Choroid plexus epithelial cell (primary cell): ENCODE measurements around the gene ITGA7.

ENCODE experiments used
- DNase-seq: peaks from one replicate; pipeline ENCODE4 v3.0.0-alpha.2; 2010; ENCODE audit warnings: low read depth
- H3K4me3 ChIP-seq: 2 replicates; pipeline ENCODE4 v1.5.1; 2011; ENCODE audit warnings: low read depth, mild to moderate bottlenecking, control low read depth, low read length, moderate library complexity
- TF ChIP-seq, protein P1 (sequence below): conservative IDR thresholded peaks from 2 replicates; pipeline ENCODE4 v1.5.1; 2011; ENCODE audit warnings: low read depth, mild to moderate bottlenecking, control low read depth, inconsistent platforms, low read length, moderate library complexity

ITGA7 gene

DNA sequence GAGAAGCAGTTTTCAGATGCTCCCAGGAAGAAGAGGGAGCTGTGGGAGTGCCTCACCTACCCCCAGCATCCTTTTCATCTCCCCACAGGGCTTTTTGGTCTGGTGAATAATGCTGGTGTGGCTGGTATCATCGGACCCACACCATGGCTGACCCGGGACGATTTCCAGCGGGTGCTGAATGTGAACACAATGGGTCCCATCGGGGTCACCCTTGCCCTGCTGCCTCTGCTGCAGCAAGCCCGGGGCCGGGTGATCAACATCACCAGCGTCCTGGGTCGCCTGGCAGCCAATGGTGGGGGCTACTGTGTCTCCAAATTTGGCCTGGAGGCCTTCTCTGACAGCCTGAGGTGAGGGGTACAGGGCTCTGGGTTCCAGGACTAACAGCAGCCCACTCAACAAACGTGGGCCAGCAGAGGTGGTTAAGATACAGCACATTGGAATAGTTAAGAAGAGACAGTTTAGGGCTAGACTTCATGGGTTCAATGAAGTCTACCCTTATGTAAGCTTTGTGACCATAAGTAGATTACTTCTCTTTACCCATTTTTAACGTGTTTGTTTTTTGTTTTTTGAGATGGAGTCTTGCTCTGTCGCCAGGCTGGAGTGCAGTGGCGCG is 14.0 kb upstream of the ITGA7 start:
- H3K4me3 ChIP-seq: no peak overlapping the region
- TF ChIP-seq, protein P1, sequence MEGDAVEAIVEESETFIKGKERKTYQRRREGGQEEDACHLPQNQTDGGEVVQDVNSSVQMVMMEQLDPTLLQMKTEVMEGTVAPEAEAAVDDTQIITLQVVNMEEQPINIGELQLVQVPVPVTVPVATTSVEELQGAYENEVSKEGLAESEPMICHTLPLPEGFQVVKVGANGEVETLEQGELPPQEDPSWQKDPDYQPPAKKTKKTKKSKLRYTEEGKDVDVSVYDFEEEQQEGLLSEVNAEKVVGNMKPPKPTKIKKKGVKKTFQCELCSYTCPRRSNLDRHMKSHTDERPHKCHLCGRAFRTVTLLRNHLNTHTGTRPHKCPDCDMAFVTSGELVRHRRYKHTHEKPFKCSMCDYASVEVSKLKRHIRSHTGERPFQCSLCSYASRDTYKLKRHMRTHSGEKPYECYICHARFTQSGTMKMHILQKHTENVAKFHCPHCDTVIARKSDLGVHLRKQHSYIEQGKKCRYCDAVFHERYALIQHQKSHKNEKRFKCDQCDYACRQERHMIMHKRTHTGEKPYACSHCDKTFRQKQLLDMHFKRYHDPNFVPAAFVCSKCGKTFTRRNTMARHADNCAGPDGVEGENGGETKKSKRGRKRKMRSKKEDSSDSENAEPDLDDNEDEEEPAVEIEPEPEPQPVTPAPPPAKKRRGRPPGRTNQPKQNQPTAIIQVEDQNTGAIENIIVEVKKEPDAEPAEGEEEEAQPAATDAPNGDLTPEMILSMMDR: no peak
- DNase-seq: no peak

DNA sequence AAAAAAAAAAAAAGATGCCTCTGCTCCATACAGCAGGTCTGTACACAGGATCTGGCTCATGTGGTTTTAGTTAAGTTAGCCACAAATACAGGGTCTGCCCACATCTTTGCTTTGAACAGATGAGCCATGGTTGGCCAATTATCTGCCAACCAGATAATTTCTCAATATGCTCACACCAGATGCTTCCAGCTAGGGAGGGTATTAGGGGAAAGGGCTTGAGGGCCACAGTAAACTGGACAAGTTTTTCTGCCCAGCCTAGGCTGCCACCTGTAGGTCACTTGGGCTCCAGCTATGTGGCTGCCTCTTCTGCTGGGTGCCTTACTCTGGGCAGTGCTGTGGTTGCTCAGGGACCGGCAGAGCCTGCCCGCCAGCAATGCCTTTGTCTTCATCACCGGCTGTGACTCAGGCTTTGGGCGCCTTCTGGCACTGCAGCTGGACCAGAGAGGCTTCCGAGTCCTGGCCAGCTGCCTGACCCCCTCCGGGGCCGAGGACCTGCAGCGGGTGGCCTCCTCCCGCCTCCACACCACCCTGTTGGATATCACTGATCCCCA is 13.3 kb upstream of the ITGA7 start:
- peak; percentile 77 for DNase-seq
- H3K4me3 ChIP-seq: no peak overlapping the region
- TF ChIP-seq, protein P1: peak; percentile 59

GRCh38 chr12:55720071-55720564 is 12.4 kb upstream of the ITGA7 start, which contains the start of gene RDH5:
RDH5 (plus strand) TSS chr12:55720393; CDS start chr12:55721185, 792 bp downstream.
- DNase-seq: peak; percentile 46
- TF ChIP-seq, protein P1: no peak

GRCh38 chr12:55719371-55719770 is 11.7 kb upstream of the ITGA7 start:
- DNase-seq: no peak
- H3K4me3 ChIP-seq: no peak overlapping the region
- TF ChIP-seq, protein P1: no peak

More at GRCh38 chr12:55720071-55720564, 12.4 kb upstream of the ITGA7 start, which contains the start of gene RDH5:
- no peak within 1 kb of the TSS for H3K4me3 ChIP-seq

- TF ChIP-seq, protein P1: no peak
- no peak overlapping the region for H3K4me3 ChIP-seq
- no peak for DNase-seq
These were observed 11.0 kb upstream of the ITGA7 start for GRCh38 chr12:55718624-55719275.

DNA sequence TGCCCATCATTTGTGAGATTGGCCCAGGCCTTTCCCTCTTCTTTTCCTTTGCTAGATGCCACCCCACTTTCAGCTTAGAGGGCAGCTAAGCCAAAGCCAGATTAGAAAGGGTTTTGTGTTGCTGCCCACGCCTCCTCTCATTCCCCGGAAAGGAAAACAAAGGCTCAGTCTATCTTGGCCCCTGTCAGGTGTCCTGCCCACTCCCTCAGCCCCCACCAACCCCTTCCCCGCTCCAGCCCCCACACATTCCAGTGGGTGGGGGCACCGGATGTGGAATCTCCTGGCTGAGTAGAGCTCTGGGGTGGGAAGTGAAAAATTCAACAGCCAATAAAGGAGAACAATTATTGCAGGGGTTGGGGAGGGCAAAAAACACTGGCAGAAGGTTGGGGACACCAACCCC is 10.3 kb upstream of the ITGA7 start:
- no peak for DNase-seq
- TF ChIP-seq, protein P1: no peak
- H3K4me3 ChIP-seq: no peak overlapping the region
